ENCODE results near the gene AVPR2.

The AVPR2 gene

GRCh38 chrX:153871451-153871850, 33.0 kb upstream of the AVPR2 start:
- no peak for DNase-seq (ENCODE audit: low read depth in 3 of 3)

DNA sequence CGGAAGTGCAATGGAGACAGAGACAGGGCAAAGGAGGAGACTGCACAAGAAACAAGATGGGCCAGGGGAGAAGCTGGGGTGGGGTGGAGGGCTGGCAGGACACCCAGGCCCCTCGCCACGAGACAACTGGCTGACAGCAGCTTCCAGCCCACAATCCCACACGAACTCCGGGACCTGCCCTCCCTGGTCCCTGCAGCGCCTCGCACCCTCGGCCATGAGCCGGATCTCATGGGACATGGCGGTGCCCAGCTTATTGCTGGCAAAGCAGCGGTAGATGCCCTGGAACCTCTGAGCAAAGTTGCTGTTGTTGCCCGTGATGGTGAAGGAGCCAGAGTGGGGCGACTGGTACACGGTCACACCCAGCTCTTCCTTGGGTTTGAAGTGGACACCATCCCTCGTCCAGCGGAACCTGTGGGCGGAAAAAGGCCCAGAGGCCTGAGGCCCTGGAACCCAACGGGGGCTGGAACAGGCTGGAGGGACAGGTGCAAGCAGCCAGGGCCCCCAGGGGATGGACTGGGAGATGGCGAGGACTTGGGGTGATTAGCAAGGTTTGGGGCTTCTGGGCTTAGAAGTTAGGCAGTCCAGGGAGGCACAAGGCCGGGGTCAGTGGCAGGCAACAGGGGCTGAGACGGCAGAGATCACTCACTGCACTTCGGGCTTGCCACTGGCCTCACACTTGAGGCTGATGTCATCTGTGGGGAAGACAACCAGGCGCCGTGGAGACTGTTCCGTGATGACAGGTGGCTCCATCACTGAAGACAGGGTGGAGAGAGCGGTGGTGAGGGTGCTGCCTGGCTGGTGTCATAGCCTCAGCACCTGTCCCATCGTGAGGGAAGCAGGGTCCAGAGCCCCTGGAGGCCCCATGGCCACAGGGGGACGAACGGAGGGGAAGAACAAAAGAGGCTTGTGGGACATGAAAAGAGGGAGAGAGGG, 32.3 kb upstream of the AVPR2 start:
- no peak for DNase-seq (ENCODE audit: low read depth in 3 of 3)

GRCh38 chrX:153873282-153874084, 31.0 kb upstream of the AVPR2 start:
- DNase-seq (ENCODE audit: low read depth in 3 of 3): no peak

- no peak for DNase-seq (ENCODE audit: low read depth in 3 of 3)
Observed at GRCh38 chrX:153874085-153874365, 30.4 kb upstream of the AVPR2 start.

GRCh38 chrX:153874366-153875125, 29.9 kb upstream of the AVPR2 start:
- DNase-seq (ENCODE audit: low read depth in 3 of 3): no peak

DNA sequence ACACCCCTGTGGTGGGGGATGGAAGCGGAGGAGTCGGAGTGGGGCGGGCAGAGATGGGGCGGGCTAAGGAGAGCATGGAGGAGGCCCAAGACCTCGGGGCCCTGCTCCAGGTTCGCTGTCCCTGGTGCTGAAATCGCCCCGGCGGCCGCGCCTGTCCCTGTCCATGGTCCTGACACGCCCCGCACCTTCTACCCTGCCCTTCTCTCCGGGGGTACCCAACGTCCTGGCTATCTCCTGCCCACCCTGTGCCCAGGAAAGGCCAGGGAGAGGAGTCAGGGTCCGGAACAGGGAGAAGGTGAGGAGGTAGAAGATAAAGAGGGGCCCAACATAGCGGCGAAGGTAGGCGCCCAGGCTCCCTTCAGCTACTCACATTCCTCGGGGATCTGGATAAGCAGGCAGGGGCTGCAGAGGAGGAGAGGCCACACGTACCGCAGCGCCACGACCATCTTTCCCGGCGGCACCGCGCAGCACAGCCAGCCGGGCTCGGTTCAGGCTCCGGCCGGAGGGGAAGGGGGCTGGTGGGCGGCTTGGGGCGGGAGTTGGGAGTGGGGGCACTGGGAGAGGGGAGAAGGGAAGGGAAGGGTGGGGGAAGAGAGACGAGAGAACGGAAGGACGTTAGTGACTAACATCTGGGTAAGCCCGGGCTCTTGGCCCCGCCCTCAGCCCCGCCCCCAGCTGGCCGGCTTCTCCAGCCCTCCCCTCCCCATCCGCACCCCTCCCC, 28.9 kb upstream of the AVPR2 start:
- peak; percentile 19 to 54 (median 39) for DNase-seq (ENCODE audit: low read depth in 3 of 3)

GRCh38 chrX:153876112-153876491, 28.4 kb upstream of the AVPR2 start:
- no peak for DNase-seq (ENCODE audit: low read depth in 3 of 3)

DNA sequence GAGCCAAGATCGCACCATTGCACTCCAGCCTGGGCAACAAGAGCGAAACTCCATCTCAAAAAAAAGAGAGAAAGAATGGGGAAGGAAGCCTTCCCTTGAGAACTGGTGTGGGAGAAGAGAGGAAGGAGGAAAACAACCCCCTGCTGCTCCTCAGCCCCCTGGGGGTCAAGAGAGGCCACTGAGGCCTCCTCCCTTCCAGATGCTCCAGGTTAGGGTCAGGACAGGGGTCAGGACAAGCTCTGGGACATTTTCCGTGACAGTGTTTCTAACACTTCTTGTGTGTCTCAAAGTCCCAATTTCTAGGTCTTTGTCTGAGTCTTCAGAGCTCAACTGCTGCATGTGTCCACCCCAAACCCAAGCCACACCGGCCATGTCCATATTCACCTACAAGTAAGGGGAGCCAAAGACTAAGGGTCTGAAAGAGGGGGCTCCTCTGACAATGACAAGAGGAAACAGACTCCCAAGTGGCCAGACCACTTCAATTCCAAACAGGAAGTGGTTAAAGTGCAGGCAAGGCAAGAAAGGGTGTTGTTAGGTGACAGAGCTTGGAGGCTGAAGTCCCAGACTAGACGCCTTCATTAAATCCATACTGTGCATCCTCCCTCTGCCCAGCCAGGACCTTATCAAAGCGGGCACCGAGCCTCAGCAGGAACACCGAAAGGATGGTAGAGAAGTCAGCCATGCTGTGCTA, 26.8 kb upstream of the AVPR2 start:
- DNase-seq (ENCODE audit: low read depth in 3 of 3): no peak

GRCh38 chrX:153878345-153878744, 26.1 kb upstream of the AVPR2 start:
- no peak for DNase-seq (ENCODE audit: low read depth in 3 of 3)

- no peak for DNase-seq (ENCODE audit: low read depth in 3 of 3)
Observed at GRCh38 chrX:153878969-153879653, 25.4 kb upstream of the AVPR2 start.

- DNase-seq (ENCODE audit: low read depth in 3 of 3): no peak
Observed at GRCh38 chrX:153879741-153880439, 24.6 kb upstream of the AVPR2 start.

DNA sequence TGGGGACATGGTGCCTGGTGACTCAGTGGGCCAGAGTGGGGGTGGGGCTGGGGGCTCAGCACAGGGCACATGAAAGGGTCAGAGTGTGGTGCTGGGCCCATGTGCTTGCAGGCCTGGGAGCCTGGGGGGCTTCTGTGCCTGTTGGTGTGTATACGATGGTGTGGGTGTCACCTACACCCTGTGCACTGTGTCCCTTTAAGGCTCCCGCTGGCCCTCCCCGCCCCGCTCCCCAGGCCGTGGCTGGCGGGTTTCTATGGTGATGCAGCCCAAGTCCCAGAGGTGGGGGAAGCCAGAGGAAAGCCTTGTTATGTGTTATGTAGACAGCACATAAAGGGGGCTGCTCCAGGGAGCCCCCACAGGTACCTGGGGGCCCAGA, 24.0 kb upstream of the AVPR2 start:
- DNase-seq (ENCODE audit: low read depth in 3 of 3): no peak

GRCh38 chrX:153881281-153881680, 23.2 kb upstream of the AVPR2 start:
- no peak for DNase-seq (ENCODE audit: low read depth in 3 of 3)

DNA sequence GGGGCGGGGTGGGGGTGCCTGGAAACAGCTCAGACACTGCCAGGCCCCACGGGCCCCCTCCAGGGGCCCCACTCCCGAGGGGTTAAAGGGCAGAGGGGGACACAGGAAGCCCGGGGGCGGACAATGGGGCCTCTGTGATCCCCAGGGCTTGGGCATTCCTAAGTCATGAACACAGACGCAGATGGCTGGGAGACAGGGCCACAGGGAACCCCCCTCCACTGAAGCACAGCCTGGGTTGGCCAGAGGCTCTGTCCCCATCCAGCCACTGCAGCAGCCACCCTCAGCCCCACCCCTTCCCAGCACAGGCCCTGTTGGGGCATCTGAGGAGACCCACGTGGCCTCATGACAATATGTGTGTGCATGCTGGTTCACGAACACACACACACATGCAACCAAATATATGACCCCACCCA, 22.4 kb upstream of the AVPR2 start:
- DNase-seq (ENCODE audit: low read depth in 3 of 3): no peak

DNA sequence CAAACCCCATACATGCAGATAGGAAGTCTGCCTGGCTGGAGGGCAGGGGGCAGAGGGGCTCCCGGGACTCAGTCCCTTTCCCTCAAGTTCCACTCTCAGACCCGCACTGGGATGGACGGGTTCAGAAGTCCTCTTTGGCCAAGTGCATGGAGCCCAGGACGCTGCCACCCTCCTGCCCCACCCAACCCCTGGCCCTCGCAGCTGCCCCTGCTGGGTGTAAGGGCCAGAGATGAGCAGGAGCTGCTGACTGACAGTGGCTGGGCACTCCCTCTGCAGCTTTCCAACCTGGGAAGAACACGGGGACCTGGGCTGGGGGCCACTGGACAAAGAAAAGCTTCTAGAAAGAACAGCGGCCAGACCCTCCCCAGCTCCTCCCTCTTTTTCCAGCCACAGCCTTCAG, 21.9 kb upstream of the AVPR2 start:
- no peak for DNase-seq (ENCODE audit: low read depth in 3 of 3)

DNA sequence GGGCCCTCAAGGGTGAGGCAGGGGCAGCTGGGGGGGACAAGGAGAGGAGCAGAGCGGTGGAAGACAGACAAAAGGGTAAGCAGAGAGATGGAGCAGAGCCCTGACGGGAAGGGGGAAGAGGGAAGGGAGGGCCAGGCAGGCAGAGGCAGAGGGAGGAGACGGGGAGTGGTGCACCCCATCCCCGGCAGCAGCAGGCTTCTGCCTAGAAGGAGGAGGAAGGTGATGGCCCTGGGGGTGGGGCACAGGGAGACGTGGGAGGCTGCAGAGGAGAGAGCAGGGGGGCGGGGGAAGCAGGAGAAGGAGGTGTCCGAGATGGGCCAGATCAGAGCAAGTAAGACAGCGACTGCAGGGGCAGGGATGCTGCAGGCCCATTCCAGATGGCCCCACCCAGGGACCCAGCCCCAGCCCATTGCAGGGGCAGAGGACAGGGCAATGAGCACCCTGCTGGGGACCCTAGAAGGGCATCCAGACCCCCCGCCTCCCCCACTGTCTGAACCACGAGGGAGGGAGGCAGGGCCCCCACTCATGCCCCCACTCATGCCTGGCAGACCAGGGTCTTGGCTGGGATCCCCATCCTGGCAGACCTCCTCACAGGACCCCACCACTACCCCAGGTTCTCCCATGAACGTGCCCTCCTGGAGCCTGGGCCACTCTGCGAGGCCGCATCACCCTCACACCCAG, 21.2 kb upstream of the AVPR2 start:
- no peak for DNase-seq (ENCODE audit: low read depth in 3 of 3)

DNA sequence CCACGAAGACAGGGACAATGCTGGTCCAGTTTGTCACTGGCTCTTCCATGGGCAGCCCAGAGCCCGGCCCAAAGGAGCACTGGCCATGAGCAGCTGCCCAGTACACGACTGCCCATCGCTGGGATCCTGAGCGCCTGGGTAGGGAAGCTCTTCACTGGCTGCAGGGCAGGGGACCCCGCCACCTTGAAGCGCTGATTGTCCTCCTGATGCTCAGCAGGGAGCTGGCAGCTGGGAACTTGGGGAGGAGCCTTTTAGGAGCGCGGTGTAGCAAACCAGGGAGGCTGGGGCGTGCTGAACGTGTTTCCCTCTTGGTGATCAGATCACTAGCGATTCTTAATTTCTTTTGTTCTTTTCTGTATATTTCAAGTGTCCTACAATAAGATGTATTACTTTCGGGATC, 20.3 kb upstream of the AVPR2 start:
- no peak for DNase-seq (ENCODE audit: low read depth in 3 of 3)

- no peak for DNase-seq (ENCODE audit: low read depth in 3 of 3)
Observed at GRCh38 chrX:153884590-153884989, 19.9 kb upstream of the AVPR2 start.

GRCh38 chrX:153885208-153885787, 19.2 kb upstream of the AVPR2 start:
- no peak for DNase-seq (ENCODE audit: low read depth in 3 of 3)
